T-helper 1 cell (primary cell): ENCODE results near the gene CACNA1C.
"Not testable (repeated sequence)": the region's sequence is repeated elsewhere in the genome, so short reads cannot be mapped to it uniquely, and the experiment has no call there.

Experiments
- DNase-seq, 5 donors: peaks; one replicate each; pipeline ENCODE4 v3.0.0-alpha.2; 2012 to 2020

CACNA1C gene

DNA sequence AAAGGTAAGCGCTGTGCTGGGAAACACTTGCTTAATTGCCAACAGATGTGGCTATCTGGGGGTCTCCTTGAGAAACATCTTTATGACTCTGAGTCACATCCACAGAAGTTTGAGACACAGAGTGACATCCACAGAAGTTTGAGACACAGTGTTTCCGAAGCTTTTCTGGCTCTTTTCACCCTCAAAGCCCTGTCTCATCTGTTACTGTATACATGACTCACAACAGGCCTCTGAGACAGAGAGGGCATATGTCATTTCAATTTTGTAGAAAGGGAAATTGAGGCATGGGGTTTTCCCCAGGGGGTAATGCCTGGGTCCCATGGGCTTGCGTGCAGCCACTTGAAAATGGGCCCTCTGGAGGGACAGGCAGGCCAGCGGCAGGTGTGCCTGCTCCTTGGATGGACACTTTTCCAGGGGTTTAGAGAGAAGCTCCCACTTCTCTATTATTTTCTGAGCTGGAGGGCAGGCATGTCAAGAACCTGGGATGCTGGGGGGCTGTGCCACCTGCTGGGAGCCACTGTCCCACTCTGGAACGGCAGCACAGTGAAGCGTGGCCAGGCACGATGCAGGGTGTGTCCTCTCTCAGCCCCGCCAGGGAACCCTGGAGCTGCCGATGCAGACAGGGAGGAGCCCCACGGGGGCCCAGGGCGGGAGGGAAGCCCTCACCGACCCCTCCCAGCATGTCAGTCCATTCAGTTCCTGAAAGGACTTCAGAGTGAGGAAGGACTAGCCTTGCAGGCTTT is 630.7 kb downstream of the CACNA1C start:
- no peak for DNase-seq

DNA sequence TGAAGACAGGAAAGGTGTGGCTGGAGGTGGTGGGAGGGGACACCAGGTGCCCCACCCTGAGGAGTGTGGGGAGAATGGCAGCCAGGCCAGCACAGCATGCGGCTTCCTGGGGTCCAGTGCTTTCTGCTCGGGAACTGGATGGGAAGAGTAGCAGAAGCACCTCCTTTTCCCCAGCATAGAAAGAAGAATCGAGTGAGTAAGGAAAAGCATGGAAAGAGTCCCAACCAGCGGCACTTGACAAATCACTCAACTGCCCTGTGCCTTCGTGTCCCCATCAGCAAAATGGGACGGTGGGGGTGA is 631.2 kb downstream of the CACNA1C start:
- not testable (repeated sequence) for DNase-seq

DNA sequence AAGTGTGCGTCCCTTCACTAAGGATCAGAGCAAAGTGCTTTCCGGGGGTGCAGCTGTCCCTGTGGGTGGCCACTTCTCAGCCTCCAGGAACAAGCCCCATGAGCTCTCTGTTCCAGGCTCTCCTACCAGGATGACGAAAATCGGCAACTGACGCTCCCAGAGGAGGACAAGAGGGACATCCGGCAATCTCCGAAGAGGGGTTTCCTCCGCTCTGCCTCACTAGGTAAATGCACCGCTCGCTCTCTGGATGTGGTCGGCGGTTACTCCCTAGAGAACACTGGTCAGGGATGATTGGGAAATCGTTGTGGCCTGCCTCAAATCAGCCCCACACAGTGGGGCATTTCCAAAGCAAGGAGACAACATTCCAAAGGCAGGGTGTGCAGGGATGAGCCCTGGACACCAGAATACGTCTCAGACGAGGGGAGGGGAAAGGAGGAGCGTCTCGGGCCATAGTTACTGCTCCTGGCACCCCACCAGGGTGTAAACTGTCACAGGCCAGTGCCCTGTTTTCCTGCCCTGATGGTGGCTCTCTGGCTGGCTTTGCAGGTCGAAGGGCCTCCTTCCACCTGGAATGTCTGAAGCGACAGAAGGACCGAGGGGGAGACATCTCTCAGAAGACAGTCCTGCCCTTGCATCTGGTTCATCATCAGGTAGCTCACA is 633.0 kb downstream of the CACNA1C start:
- DNase-seq, result not testable (repeated sequence)

DNA sequence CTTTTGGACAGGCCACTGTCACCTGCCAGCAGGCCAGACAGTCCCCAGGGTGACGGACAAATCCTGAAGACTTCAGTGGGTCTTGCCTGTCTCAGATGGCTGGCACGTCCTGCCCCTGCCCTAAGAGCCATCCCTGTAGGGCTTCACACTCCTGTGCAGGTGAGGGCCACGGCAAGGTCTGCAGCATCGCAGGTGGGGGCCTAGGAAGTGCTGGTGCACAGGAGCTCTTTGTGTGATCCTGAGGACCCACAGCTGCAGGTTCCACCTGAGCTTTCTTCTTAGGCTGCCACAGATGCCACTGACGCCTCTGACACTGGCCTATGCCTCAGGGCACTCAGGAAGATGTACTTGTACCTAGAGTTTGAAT is 633.5 kb downstream of the CACNA1C start:
- DNase-seq, result no peak

DNA sequence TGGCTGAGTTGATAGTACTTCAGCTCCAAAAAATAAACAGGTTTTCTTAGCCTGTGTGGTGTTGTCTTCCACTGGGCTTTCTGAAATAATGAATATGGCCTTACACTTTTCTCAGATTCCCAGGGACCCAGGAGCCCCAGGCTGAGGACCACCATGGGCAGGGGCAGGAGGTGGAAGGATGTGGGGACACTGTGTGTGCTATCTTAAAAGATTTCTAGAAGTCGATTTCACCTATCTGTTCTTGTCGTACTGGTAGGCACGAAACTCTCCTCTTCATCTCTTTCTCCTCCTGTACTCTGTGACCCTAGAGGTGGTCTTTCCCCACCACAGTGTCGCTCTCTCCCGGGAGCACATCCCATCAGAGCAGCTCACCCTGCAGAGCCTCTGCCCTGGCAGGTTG is 634.3 kb downstream of the CACNA1C start:
- no peak for DNase-seq

DNA sequence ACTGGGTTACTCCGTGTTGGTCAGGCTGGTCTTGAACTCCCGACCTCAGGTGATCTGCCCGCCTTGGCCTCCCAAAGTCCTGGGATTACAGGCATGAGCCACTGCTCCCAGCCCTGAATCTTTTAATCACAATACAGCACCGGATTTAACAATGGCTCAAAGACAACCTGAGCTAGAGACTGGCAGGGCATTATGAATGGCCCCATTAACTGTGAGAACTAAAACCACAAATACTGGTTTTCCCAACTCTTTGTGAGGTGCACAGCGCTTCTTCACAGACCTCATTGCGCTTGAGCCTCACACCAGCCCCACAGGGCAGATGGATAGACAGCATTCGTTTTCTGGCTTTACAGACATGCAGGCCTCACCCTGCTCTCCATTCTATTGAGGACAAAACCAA is 634.9 kb downstream of the CACNA1C start:
- DNase-seq, result no peak

DNA sequence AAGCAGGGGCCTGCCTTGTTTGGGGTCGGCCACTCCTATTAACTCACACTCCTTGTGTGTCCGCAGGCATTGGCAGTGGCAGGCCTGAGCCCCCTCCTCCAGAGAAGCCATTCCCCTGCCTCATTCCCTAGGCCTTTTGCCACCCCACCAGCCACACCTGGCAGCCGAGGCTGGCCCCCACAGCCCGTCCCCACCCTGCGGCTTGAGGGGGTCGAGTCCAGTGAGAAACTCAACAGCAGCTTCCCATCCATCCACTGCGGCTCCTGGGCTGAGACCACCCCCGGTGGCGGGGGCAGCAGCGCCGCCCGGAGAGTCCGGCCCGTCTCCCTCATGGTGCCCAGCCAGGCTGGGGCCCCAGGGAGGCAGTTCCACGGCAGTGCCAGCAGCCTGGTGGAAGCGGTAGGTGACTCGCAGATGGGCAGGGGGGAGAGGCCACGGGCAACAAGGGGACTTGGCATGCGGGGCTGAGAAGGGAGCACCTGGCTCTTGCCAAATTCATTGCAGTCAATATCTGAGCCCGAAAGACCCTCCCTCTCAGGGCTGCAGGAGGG is 635.7 kb downstream of the CACNA1C start:
- DNase-seq, result no peak

DNA sequence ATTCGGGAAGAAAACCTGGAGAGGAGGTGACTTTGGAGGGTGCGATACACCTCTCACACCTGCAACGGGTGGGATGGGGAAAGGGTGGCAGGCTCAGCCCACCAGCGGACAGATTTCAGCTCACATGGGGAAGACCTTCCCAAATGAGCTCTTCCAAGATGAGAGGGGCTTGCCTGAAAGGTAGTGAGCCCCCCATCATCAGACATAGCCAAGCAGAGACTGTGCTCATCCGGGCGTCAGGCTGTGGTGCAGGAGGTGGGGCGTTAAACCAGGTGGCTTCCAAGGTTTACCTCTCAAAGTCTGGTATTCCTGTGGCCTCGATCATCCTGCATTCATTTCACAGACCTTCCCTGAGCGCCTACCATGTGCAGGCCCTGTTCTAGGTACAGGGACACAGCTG is 636.6 kb downstream of the CACNA1C start:
- DNase-seq, result no peak

DNA sequence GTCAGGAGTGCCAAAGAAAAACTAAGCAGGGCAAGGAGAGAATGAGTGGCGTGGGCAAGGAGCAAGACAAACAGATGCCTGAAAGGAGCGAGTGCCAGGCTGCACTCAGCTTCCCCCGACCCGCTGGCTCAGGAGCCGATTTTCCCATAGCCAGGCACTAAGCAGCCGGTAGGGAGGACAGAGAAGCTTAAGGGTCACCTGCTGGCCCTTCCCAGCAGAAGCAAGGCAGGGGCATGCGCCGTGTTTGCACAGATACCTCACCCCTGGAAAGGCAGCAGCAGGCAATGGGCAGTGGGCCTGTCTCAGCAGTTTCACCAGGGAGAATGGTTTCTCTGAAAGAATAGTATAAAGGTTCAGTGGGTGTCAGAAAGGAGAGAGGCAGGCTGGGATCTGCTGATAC is 637.1 kb downstream of the CACNA1C start:
- DNase-seq, result no peak

DNA sequence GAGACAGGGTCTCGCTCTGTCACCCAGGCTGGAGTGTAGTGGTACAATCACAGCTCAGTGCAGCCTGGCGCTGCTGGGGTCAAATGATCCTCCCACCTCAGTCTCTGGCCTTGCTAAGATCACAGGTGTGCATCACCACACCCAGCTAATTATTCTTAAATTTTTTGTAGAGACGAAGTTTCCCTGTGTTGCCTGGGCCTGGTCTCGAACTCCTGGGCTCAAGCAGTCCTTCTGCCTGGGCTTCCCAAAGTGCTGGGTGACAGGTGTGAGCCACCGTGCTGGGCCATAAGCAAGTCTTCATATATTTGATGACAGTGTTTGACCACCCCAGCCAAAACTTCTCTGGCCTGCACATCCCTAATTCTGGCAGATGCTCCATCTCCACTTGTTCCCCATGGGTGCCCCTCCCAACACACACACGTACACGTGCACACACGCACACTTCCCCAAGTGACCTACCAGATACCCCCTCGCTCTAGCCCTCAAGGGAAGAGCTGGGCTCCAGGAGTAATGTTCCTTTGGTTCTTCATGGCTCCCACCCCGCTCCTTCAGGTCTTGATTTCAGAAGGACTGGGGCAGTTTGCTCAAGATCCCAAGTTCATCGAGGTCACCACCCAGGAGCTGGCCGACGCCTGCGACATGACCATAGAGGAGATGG is 637.7 kb downstream of the CACNA1C start:
- no peak for DNase-seq

DNA sequence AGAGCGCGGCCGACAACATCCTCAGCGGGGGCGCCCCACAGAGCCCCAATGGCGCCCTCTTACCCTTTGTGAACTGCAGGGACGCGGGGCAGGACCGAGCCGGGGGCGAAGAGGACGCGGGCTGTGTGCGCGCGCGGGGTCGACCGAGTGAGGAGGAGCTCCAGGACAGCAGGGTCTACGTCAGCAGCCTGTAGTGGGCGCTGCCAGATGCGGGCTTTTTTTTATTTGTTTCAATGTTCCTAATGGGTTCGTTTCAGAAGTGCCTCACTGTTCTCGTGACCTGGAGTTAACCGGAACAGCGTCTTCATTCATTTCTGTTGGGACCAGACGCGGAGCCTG is 638.2 kb downstream of the CACNA1C start:
- DNase-seq, result peak in 4 of 5 donors; percentile 34 to 64 (median 40)

DNA sequence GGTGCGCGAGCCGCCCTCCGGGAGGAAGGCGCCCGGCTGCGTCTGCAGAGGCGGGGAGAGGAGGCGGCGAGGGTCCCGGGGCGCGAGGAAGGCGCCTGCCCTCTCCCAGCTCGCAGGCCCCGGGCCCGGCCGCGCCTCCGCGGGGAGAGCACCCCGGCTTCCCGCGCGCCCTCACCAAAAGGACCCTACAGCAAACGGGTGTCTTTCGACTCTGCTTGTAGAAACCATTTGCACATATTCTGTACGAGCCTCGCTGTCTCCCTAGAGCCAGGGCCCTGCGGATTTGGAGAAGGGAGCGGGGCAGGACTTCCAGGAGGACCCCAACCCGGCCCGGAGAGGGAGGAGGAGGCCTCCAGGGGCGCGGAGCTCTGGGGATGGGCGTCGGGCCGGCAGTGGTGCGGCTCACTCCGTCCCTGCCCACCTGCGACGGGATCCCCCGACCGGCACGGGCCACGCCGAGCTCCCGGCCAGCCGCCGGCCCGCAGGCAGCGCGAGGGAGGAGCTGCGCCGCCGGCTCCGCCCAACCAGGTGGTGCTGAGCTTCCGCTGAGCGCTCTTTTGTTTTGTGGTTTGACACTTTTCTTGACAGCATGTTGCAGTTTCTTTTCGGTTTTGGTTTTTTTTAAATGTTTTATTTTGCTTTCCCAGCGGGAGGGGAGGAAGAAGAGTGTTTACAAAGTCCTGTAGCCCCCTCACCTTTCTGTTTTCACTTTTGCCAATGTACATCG is 638.7 kb downstream of the CACNA1C start:
- peak in 3 of 5 donors; percentile 27 to 76 (median 41) for DNase-seq

DNA sequence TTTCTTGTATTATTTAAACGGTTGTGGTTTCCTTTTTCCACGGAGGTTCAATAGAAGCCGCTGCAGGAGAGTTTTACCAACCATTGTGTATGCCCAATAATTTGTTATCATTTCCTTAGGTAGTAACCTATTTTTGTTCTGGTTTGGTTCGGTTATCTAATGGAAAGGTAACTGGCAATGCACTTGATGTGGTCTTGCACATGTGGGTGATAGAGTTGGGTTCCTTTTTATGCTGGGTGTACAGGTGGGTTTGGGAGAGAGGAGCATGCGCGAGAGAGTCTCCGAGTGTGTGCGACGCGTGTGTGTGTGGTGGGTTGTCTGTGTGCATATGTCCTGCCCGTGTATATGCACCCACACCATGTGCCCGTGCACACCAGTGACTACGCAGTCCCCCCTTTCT is 639.3 kb downstream of the CACNA1C start:
- DNase-seq, result peak in 1 of 5 donors; percentile 35

DNA sequence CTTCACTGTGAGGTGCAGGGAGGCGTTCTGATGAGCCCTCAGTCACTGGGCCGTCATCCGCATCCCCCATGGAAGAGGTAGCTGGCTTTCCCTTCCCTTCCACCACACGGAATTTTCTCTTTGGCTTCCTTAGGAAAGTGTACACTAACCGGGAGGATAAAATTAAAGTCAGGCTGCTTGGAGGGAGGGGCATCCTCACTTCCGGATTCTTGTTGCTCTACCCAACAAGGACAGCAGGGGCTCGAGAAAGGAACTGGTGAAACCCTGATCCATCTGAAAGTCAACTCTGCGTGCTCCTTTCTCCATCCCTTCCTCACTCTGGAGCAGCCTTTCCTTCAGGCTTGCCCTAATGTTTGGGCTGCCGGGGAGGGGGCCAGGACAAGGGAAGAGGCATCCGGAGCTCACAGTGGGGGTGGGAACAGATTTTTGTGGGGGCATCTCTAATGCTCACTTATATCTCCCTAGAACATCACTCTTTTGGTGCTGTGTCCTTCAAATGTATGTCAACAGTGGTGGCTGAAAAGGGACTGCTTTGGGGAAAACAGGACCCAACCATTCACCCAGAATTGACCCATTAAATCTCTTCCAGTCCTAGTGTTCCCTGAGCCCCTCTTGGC is 640.6 kb downstream of the CACNA1C start:
- no peak for DNase-seq

DNA sequence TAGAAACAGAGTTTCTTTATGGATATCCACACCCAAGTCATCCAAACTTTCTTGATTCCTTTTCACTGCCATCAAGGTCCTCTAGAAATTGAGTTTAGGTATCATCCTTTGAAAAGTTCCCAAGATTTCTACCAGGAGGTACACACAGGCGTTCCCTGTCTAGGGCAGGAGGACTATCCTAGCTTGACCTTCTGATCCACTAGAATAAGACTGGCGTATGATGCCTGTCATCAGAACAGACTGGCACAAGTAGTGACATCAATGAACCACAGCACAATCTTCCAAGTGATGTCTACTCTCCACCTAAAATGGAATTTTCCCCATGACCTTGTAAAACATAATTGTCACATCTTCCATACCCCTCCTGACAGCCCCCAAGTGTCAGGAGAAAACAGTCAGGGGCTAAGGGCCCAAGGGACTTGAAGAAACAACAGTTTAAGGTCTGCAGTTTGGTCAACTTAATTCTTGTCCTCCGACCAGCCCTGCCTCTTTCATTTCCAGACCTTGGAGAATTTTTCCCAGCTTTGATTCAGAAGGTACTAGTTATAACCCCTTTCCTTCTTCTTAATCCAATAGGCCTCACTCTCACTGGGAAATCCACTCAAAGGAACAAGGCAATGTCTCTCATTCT is 641.3 kb downstream of the CACNA1C start:
- DNase-seq, result no peak

DNA sequence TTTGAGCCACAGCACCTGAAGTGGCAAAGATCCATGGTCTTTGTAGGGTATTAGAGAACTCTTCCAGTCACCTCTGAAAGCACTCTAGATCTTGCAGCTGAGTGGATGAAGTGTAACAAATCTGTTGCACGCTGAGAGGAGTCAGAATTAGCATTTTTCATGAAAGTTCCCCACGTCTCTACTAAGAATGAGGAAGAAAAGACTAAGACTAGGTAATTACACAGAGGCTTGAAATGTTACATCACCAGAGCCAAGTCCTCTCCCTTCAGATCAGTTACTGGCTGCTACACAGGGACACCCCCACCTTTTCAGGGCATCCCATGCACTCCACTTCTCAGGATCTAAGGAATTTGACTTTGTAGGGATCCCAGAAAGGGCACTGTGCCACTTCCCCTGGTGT is 643.3 kb downstream of the CACNA1C start:
- no peak for DNase-seq

DNA sequence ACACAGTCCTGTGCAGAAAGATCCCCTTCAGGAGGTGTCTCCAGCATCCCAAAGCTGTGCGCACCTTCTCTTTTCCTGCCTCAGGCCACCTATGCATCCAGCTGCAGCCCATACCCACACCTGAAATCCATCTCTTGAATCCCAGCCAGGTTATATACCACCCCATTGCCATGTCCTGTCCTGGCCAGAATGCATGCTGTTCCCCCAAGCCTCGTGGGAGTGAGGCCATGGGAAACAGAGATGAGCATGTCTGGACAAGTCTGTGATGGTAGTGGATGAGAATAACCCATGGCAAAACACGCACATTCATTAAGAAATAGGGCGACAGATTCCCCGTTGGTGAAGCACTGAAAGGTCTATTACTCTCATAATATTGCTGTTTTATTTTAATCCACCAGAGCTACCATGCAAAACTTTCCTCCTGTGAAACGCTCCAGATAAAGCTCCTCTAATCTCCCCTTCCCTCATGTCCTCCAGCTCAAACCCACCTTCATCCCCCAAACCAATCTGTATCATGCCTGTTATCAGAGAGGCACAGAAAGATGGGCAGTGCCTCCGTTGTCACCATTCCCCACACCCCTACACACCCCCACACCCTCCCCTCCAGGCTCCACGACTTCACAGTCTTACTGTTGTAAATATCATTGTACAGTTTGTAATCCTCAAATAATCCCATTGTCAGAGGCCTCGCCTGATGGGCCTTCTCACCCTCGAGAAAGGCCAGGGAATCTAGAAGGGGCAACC is 644.4 kb downstream of the CACNA1C start:
- DNase-seq, result no peak

DNA sequence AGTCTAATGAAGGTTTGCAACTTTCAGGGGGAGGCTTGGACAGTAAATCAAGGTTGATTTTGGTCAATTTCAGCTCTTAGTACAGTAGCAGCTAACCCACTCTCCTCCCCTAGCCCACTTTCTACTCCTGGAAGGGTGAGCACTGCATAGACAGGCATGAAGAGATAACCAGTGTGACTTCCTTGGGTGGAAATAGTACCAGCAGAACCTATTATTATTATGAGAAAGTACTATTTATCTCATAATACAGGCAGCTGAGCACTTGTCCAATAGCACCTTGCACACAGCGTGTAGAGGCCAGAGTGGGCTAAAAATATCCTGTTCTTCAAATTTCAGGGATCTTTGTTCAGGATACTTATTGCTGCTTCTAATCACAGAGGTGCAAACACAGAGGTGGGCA is 645.8 kb downstream of the CACNA1C start:
- DNase-seq, result no peak

DNA sequence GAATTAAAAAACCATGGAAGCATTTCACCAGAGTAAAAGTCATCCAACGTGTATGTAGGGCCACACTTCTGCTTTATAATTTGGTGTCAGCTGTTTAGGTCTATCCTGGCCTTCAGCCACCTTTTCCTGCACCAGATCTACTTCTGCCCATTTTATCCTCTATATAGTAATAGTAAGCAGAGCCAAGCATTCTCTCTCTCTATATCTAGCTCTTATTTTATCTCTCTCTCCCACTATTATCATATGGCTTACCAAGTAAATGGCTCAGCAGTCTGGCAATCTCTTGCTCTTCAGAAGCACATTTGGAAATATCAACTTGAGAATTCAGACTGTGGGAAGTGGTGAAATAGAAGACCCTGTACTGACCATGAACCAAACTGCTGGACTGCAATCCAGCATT is 657.9 kb downstream of the CACNA1C start:
- no peak for DNase-seq

DNA sequence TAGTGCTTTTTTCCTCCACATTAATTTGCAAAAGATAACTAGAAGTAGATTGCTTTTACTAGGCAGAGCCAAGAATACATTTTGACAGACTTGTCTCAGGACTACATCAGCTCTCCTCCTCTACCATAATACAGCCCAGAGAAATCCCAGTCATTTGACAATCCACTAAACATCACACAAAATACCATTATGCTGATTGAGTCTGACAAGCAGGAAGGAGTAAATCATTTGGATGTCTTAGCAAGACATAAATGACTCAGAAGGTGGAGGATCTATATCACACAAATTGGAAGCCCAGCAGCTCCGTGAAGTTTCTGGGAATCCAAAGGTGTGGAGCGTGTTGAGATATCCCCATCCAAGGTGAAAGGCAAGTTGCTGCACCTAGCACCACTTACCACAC is 666.6 kb downstream of the CACNA1C start:
- no peak for DNase-seq

DNA sequence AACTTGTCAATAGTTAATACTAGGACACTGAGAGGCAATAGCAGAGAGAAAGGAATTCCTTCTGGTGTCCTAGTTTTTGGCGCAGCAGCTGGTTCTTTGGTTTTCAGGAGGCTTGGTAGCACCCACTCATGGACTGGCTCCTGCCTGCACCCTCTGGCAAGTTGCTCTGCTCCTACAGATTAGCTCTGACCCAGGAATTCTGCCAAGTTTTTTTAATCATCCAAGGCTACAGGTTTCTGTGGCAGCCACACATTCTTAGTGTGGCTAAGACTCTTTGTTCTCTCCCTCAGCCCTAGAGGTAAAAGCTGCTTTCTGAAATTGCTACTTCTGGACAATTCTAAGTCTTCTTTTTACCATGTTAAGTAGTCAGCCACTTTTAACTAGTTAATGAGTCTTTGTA is 670.0 kb downstream of the CACNA1C start:
- no peak for DNase-seq

DNA sequence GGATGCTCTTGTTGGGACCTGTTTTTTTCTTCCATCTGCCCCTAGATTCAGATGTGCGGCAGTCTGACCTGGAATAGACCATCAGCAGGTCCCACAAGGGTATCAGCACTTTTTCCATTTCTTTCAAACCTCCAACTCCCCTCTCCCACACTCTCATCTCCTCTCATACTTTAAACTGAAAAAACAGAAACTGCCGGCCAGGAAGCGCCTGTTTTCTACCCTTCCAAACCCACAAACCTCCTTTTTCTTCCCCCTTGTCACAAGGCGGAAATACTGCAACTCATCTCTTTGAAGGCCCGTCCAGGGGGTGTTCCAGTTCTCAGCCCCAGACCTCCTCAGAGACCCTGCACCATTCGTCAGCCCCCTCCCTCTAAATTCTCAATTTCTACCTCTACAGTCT is 679.5 kb downstream of the CACNA1C start:
- no peak for DNase-seq
